Naive thymus-derived CD4-positive, alpha-beta T cell (primary cell): ENCODE measurements around the gene CHRNA1. TPM values are rescaled to one million over a fixed set of nuclear protein-coding genes. Genes with fewer than 3 reads are reported as not detected.
A peak's percentile ranks its signal among the peaks of the same experiment; 100 is the strongest.

ENCODE experiments used
- ATAC-seq: fragments of 150-1000 bp; cut with Tn5 transposase; 2 replicates; pipeline ENCODE4 v1.10.0; 2021; ENCODE audit warnings: mild to moderate bottlenecking, moderate library complexity
- CTCF ChIA-PET: fragments of 350-600 bp; sonication (Branson Sonifier 250); formaldehyde crosslinking; loops from one replicate; lab custom pipeline; 2021; ENCODE audit warnings: antibody characterized with exemption; lab: Charles Lee
- POLR2A ChIA-PET: fragments of 350-600 bp; sonication (Branson Sonifier 250); formaldehyde crosslinking; loops from one replicate; lab custom pipeline; 2021; ENCODE audit warnings: antibody characterized with exemption, inconsistent platforms; lab: Charles Lee
- DNase-seq, 9 donors: peaks; one replicate each; pipeline versions ENCODE4 v3.0.0 to v3.0.0-alpha.2; 2020 to 2022; ENCODE audit warnings: mixed read lengths in 1 of 9
- H3K27ac ChIP-seq: one replicate; pipeline ENCODE4 v1.7.0; 2013; ENCODE audit warnings: mild to moderate bottlenecking, low read depth, low read length, moderate library complexity
- H3K27me3 ChIP-seq, 2 donors: one replicate each; pipeline ENCODE4 v1.7.0; 2013; ENCODE audit warnings: low read length in 2 of 2, mild to moderate bottlenecking in 2 of 2, moderate library complexity in 2 of 2; ENCODE audit not compliant: control insufficient read depth in 2 of 2, insufficient read depth in 2 of 2
- H3K36me3 ChIP-seq, 3 experiments: 1 replicate in 2 of 3; 2 replicates in 1 of 3; pipeline ENCODE4 v1.7.0; 2013; ENCODE audit warnings: low read length in 3 of 3, mild to moderate bottlenecking in 3 of 3, moderate library complexity in 1 of 3; ENCODE audit not compliant: insufficient read depth in 3 of 3, control insufficient read depth in 2 of 3
- H3K4me1 ChIP-seq, 2 donors: one replicate each; pipeline ENCODE4 v1.7.0; 2013; ENCODE audit warnings: low read length in 2 of 2, mild to moderate bottlenecking in 2 of 2, moderate library complexity in 1 of 2; ENCODE audit not compliant: control insufficient read depth in 2 of 2, insufficient read depth in 2 of 2
- H3K4me3 ChIP-seq: 2 replicates; pipeline ENCODE4 v1.7.0; 2013; ENCODE audit warnings: mild to moderate bottlenecking, low read length
- H3K9me3 ChIP-seq, 3 experiments: 1 replicate in 2 of 3; 2 replicates in 1 of 3; pipeline ENCODE4 v1.7.0; 2013; ENCODE audit warnings: low read length in 3 of 3; ENCODE audit not compliant: control insufficient read depth in 2 of 3
- H3K27ac Mint-ChIP-seq, 9 donors: one replicate each; pipeline ENCODE4 v1.8.0; 2020 to 2022; ENCODE audit warnings: mixed read lengths in 9 of 9, mild to moderate bottlenecking in 8 of 9, moderate library complexity in 5 of 9, inconsistent platforms in 2 of 9
- H3K27me3 Mint-ChIP-seq, 5 donors: one replicate each; pipeline ENCODE4 v1.8.0; 2021 to 2022; ENCODE audit warnings: mixed read lengths in 5 of 5, mild to moderate bottlenecking in 1 of 5
- H3K36me3 Mint-ChIP-seq, 5 donors: one replicate each; pipeline ENCODE4 v1.8.0; 2020 to 2022; ENCODE audit warnings: mixed read lengths in 5 of 5, mild to moderate bottlenecking in 3 of 5, inconsistent platforms in 1 of 5
- H3K4me1 Mint-ChIP-seq, 7 donors: one replicate each; pipeline ENCODE4 v1.8.0; 2020 to 2022; ENCODE audit warnings: mixed read lengths in 7 of 7, mild to moderate bottlenecking in 3 of 7, inconsistent platforms in 1 of 7
- H3K4me3 Mint-ChIP-seq, 10 donors: one replicate each; pipeline ENCODE4 v1.8.0; 2020 to 2022; ENCODE audit warnings: mild to moderate bottlenecking in 10 of 10, mixed read lengths in 10 of 10, moderate library complexity in 6 of 10, inconsistent platforms in 2 of 10
- H3K9me3 Mint-ChIP-seq, 11 donors: one replicate each; pipeline ENCODE4 v1.8.0; 2020 to 2022; ENCODE audit warnings: mixed read lengths in 11 of 11, mild to moderate bottlenecking in 4 of 11, inconsistent platforms in 1 of 11, moderate library complexity in 1 of 11
- intact Hi-C, 2 donors: fragments of 100-400 bp; cut with micrococcal nuclease; formaldehyde crosslinking; loops; one replicate each; pipeline ENCODE4 v1.15.1; 2023
- polyA plus RNA-seq, 2 donors: library from polyadenylated mRNA; unstranded; fragments of 300-500 nt; fragmentation: Illumina TruSeq; gene quantifications; one replicate each; pipeline ENCODE4 v1.2.3, GENCODE V29; 2021
- total RNA-seq, 6 experiments: library from RNA in 5 of 6; stranded (reverse) in 5 of 6; gene quantifications; 1 replicate in 5 of 6; 2 replicates in 1 of 6; pipeline ENCODE4 v1.2.3 and lab custom pipeline; 2021 to 2026

The CHRNA1 gene
- total and polyA plus RNA-seq, 7 experiments from 2014 or later, result not detected

- Mint-ChIP-seq H3K4me3 (no peak overlapping the region), H3K27me3 (peaks cover 0 to 8% (median 0%) of the 10 kb centered on the region in 5 donors), H3K36me3 (no peaks in the 10 kb centered on the region), H3K27ac (no peak overlapping the region), H3K9me3 (no peaks in the 10 kb centered on the region), H3K4me1 (peaks cover 5 to 36% (median 12%) of the 10 kb centered on the region in 7 donors)
- H3K27ac ChIP-seq, result no peak overlapping the region
- no peaks in the 10 kb centered on the region for H3K27me3 ChIP-seq
- no peaks in the 10 kb centered on the region for H3K9me3 ChIP-seq
- intact Hi-C loops, result no loop called here
- ATAC-seq (no peak), DNase-seq (no peak)
- ChIA-PET POLR2A (no interaction called here), CTCF (no interaction called here)
- H3K36me3 ChIP-seq, result no peaks in the 10 kb centered on the region
- H3K4me3 ChIP-seq, result no peak overlapping the region
- peaks cover 0 to 7% of the 10 kb centered on the region in 2 donors for H3K4me1 ChIP-seq
Observed at GRCh38 chr2:174791020-174791419, 26.7 kb upstream of the CHRNA1 start.

- peak overlapping the region in 1 of 10 donors; percentile 55 for H3K4me3 Mint-ChIP-seq
- no peak for ATAC-seq
Observed at GRCh38 chr2:174789001-174789400, 24.7 kb upstream of the CHRNA1 start.

GRCh38 chr2:174788291-174788929, 24.1 kb upstream of the CHRNA1 start:
- no peaks in the 10 kb centered on the region for H3K9me3 Mint-ChIP-seq
- no peaks in the 10 kb centered on the region for H3K27me3 ChIP-seq
- DNase-seq (peak in 1 of 9 donors; percentile 22), ATAC-seq (peak; percentile 45)
- no peaks in the 10 kb centered on the region for H3K36me3 Mint-ChIP-seq
- no peak overlapping the region for H3K4me3 ChIP-seq
- H3K27me3 Mint-ChIP-seq, result peaks cover 0 to 8% (median 0%) of the 10 kb centered on the region in 5 donors
- H3K4me1 ChIP-seq, result peaks cover 0 to 7% of the 10 kb centered on the region in 2 donors
- POLR2A ChIA-PET, result no interaction called here
- H3K36me3 ChIP-seq, result no peaks in the 10 kb centered on the region
- intact Hi-C loops, result loop anchor here in 1 of 2 donors (1.0 kb wide), 1 partner anchor 10 kb away; no protein-coding TSS in a partner anchor
- no peaks in the 10 kb centered on the region for H3K9me3 ChIP-seq
- H3K27ac ChIP-seq, result peak overlapping the region; percentile 28
- CTCF ChIA-PET, result no interaction called here
- H3K27ac Mint-ChIP-seq, result peak overlapping the region in 8 of 9 donors; percentile 9 to 94 (median 87)
- H3K4me1 Mint-ChIP-seq, result peaks cover 5 to 21% (median 12%) of the 10 kb centered on the region in 7 donors
- H3K4me3 Mint-ChIP-seq, result peak overlapping the region in 8 of 10 donors; percentile 25 to 81 (median 60)

More at GRCh38 chr2:174789001-174789400, 24.7 kb upstream of the CHRNA1 start:
- no peak overlapping the region for H3K4me3 ChIP-seq
- H3K27ac ChIP-seq, result no peak overlapping the region
- ChIA-PET CTCF (no interaction called here), POLR2A (no interaction called here)
- H3K4me1 ChIP-seq, result peaks cover 0 to 7% of the 10 kb centered on the region in 2 donors
- intact Hi-C loops, result no loop called here
- H3K27ac Mint-ChIP-seq, result peak overlapping the region in 4 of 9 donors; percentile 12 to 94 (median 58)
- peaks cover 0 to 8% (median 0%) of the 10 kb centered on the region in 5 donors for H3K27me3 Mint-ChIP-seq
- DNase-seq, result no peak
- H3K27me3 ChIP-seq, result no peaks in the 10 kb centered on the region
- H3K36me3 Mint-ChIP-seq, result no peaks in the 10 kb centered on the region
- H3K9me3 Mint-ChIP-seq, result no peaks in the 10 kb centered on the region
- H3K36me3 ChIP-seq, result no peaks in the 10 kb centered on the region
- no peaks in the 10 kb centered on the region for H3K9me3 ChIP-seq
- H3K4me1 Mint-ChIP-seq, result peaks cover 5 to 24% (median 12%) of the 10 kb centered on the region in 7 donors

- peaks cover 0 to 7% of the 10 kb centered on the region in 2 donors for H3K4me1 ChIP-seq
- H3K27me3 ChIP-seq, result no peaks in the 10 kb centered on the region
- ChIA-PET POLR2A (no interaction called here), CTCF (no interaction called here)
- intact Hi-C loops, result loop anchor here in 1 of 2 donors (1.0 kb wide), 1 partner anchor 9 kb away; no protein-coding TSS in a partner anchor
- no peak overlapping the region for H3K4me3 ChIP-seq
- DNase-seq (no peak), ATAC-seq (no peak)
- H3K27ac ChIP-seq, result peak overlapping the region; percentile 28
- Mint-ChIP-seq H3K36me3 (no peaks in the 10 kb centered on the region), H3K9me3 (no peaks in the 10 kb centered on the region), H3K4me1 (peaks cover 5 to 19% (median 13%) of the 10 kb centered on the region in 7 donors), H3K27me3 (peaks cover 0 to 8% (median 0%) of the 10 kb centered on the region in 5 donors), H3K27ac (peak overlapping the region in 6 of 9 donors; percentile 35 to 94 (median 87)), H3K4me3 (peak overlapping the region in 2 of 10 donors; percentile 31 to 55)
- H3K36me3 ChIP-seq, result no peaks in the 10 kb centered on the region
- no peaks in the 10 kb centered on the region for H3K9me3 ChIP-seq
Observed at GRCh38 chr2:174787487-174788205, 23.4 kb upstream of the CHRNA1 start.

- Mint-ChIP-seq H3K27me3 (peaks cover 0 to 1% (median 0%) of the 10 kb centered on the region in 5 donors), H3K4me3 (no peak overlapping the region), H3K4me1 (peaks cover 5 to 19% (median 13%) of the 10 kb centered on the region in 7 donors), H3K9me3 (no peaks in the 10 kb centered on the region), H3K36me3 (no peaks in the 10 kb centered on the region), H3K27ac (no peak overlapping the region)
- ATAC-seq (no peak), DNase-seq (no peak)
- H3K27me3 ChIP-seq, result no peaks in the 10 kb centered on the region
- CTCF ChIA-PET, result no interaction called here
- no peaks in the 10 kb centered on the region for H3K9me3 ChIP-seq
- intact Hi-C loops, result no loop called here
- peaks cover 0 to 7% of the 10 kb centered on the region in 2 donors for H3K4me1 ChIP-seq
- POLR2A ChIA-PET, result interaction anchor here (1.2 kb wide), 1 partner anchor 10 kb away, joined by 3 read pairs; no protein-coding TSS in a partner anchor
- H3K27ac ChIP-seq, result no peak overlapping the region
- no peak overlapping the region for H3K4me3 ChIP-seq
- H3K36me3 ChIP-seq, result no peaks in the 10 kb centered on the region
Observed at GRCh38 chr2:174786066-174786725, 21.9 kb upstream of the CHRNA1 start.

GRCh38 chr2:174785481-174785880, 21.2 kb upstream of the CHRNA1 start:
- no peak for DNase-seq
- ATAC-seq, result no peak
- Histone ChIP-seq H3K9me3 (no peaks in the 10 kb centered on the region), H3K36me3 (no peaks in the 10 kb centered on the region), H3K4me1 (peaks cover 0 to 7% of the 10 kb centered on the region in 2 donors), H3K27ac (no peak overlapping the region), H3K4me3 (no peak overlapping the region), H3K27me3 (no peaks in the 10 kb centered on the region)
- Mint-ChIP-seq H3K4me1 (peaks cover 5 to 23% (median 16%) of the 10 kb centered on the region in 7 donors), H3K27ac (peak overlapping the region in 2 of 9 donors; percentile 38 to 42), H3K4me3 (no peak overlapping the region), H3K9me3 (no peaks in the 10 kb centered on the region), H3K27me3 (no peaks in the 10 kb centered on the region), H3K36me3 (no peaks in the 10 kb centered on the region)
- intact Hi-C loops, result no loop called here
- CTCF ChIA-PET, result interaction anchor here (0.6 kb wide), 1 partner anchor 88 kb away, joined by 5 read pairs; no protein-coding TSS in a partner anchor
- POLR2A ChIA-PET, result interaction anchor here (1.2 kb wide), 1 partner anchor 11 kb away, joined by 3 read pairs; no protein-coding TSS in a partner anchor
